HepG2 (cell line): ENCODE measurements around the gene SNCA. TPM values are rescaled to one million over a fixed set of nuclear protein-coding genes. Genes with fewer than 3 reads are reported as not detected.
A peak's percentile ranks its signal among the peaks of the same experiment; 100 is the strongest.

ENCODE experiments used
- HDAC1 ChIP-seq: sonication (generic); formaldehyde crosslinking; IDR thresholded peaks from 2 replicates; pipeline ENCODE4 v1.5.1; 2020; ENCODE audit warnings: mild to moderate bottlenecking, missing genetic modification reagents
- SALL1 ChIP-seq: sonication (generic); formaldehyde crosslinking; IDR thresholded peaks from 2 replicates; pipeline ENCODE4 v1.8.0; 2022; ENCODE audit warnings: mild to moderate bottlenecking, missing genetic modification reagents
- SMAD9 ChIP-seq: sonication (generic); formaldehyde crosslinking; IDR thresholded peaks from 2 replicates; pipeline ENCODE4 v1.5.1; 2020; ENCODE audit warnings: mild to moderate bottlenecking, missing genetic modification reagents
- SMARCC2 ChIP-seq: fragments of 450-650 bp; IDR thresholded peaks from 2 replicates; pipeline ENCODE4 v1.6.1; 2017; ENCODE audit warnings: antibody characterized with exemption, mild to moderate bottlenecking
- SOX13 ChIP-seq, 3 experiments: fragments of 450-650 bp in 1 of 3; sonication (generic) in 1 of 3; formaldehyde crosslinking in 1 of 3; IDR thresholded peaks in 2 of 3; conservative IDR thresholded peaks in 1 of 3; 2 replicates each; pipeline versions ENCODE4 v1.5.0 to v1.6.1; 2016 to 2020; ENCODE audit warnings: antibody characterized with exemption in 1 of 3, mild to moderate bottlenecking in 1 of 3, missing compliant biosample characterization in 1 of 3, missing genetic modification reagents in 1 of 3, moderate library complexity in 1 of 3
- SOX5 ChIP-seq: IDR thresholded peaks from 2 replicates; pipeline ENCODE4 v1.6.1; 2016; ENCODE audit warnings: borderline replicate concordance
- TCF7 ChIP-seq: sonication (generic); IDR thresholded peaks from 2 replicates; pipeline ENCODE4 v1.6.1; 2016; ENCODE audit warnings: antibody characterized with exemption, low read depth
- ZNF251 ChIP-seq: sonication (generic); formaldehyde crosslinking; IDR thresholded peaks from 2 replicates; pipeline ENCODE4 v1.9.0; 2021; ENCODE audit warnings: mild to moderate bottlenecking, missing genetic modification reagents
- polyA plus RNA-seq, 8 experiments: library from polyadenylated mRNA; depleted of rRNA in 3 of 8; stranded (reverse) in 7 of 8; unstranded in 1 of 8; fragments of >200 nt; fragmentation: Illumina TruSeq in 4 of 8; extraction: Trizol in 4 of 8; gene quantifications; 2 replicates each; pipeline versions ENCODE4 v1.2.1 to v1.2.3, GENCODE V29; 2011 to 2016; ENCODE audit warnings: low read depth in 4 of 8, missing spikeins in 1 of 8, mixed read lengths in 1 of 8; ENCODE audit not compliant: insufficient read depth in 1 of 8
- total RNA-seq, 5 experiments: library from RNA; depleted of rRNA; stranded (reverse); fragments of >200 nt; fragmentation: Illumina TruSeq; extraction: Trizol; gene quantifications; 2 replicates each; pipeline ENCODE4 v1.2.3, GENCODE V29; 2016; ENCODE audit warnings: low read depth in 1 of 5
- TF ChIP-seq, protein P1 (sequence below): sonication (generic); formaldehyde crosslinking; IDR thresholded peaks from 2 replicates; pipeline ENCODE4 v1.4.0; 2020; ENCODE audit warnings: mild to moderate bottlenecking, missing genetic modification reagents, borderline replicate concordance
- TF ChIP-seq, protein P2 (sequence below): sonication (generic); formaldehyde crosslinking; IDR thresholded peaks from 2 replicates; pipeline ENCODE4 v1.4.0; 2020; ENCODE audit warnings: missing genetic modification reagents
- TF ChIP-seq, protein P3 (sequence below): sonication (generic); formaldehyde crosslinking; IDR thresholded peaks from 2 replicates; pipeline ENCODE4 v1.5.1; 2020; ENCODE audit warnings: missing genetic modification reagents, mild to moderate bottlenecking, borderline replicate concordance
- TF ChIP-seq, protein P4 (sequence below): sonication (generic); formaldehyde crosslinking; IDR thresholded peaks from 2 replicates; pipeline ENCODE4 v1.5.0; 2020; ENCODE audit warnings: missing genetic modification reagents, mild to moderate bottlenecking, borderline replicate concordance
- TF ChIP-seq, protein P5 (sequence below): sonication (generic); formaldehyde crosslinking; IDR thresholded peaks from 2 replicates; pipeline ENCODE4 v1.4.0; 2020; ENCODE audit warnings: missing genetic modification reagents, borderline replicate concordance

The SNCA gene
- total and polyA plus RNA-seq, 2 of the 13 experiments (the other 11 are each of a cell fraction or from before 2014, with no cell fraction given), result not detected

DNA sequence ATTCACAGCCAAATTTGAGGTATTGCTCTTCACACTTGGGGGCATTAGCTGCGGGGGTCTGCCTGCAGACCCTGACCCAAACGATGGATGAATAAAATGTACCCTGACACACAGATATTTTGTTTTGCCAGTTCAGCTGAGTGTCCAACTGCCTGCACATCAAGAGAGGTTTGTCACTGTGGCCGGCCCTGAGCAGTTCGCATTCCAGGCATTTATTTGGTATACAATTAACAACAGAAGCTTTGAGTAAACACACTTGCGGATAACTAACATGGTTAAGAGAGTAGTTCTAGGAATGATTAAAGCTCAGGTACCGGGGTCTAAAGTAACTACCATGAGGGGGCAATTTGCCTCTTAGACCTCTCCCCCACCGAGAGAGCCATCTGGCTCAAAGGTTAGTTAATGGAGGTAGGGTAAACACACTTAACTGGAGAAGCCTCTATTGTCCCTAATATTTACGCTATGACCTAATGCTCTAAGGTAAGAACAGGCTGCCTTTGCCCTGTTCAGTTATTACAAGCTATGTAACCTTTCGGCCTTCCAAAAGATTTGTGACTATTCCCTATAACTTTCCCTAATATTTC, 162.0 kb downstream of the SNCA start (continued):
- TF ChIP-seq, protein P1, sequence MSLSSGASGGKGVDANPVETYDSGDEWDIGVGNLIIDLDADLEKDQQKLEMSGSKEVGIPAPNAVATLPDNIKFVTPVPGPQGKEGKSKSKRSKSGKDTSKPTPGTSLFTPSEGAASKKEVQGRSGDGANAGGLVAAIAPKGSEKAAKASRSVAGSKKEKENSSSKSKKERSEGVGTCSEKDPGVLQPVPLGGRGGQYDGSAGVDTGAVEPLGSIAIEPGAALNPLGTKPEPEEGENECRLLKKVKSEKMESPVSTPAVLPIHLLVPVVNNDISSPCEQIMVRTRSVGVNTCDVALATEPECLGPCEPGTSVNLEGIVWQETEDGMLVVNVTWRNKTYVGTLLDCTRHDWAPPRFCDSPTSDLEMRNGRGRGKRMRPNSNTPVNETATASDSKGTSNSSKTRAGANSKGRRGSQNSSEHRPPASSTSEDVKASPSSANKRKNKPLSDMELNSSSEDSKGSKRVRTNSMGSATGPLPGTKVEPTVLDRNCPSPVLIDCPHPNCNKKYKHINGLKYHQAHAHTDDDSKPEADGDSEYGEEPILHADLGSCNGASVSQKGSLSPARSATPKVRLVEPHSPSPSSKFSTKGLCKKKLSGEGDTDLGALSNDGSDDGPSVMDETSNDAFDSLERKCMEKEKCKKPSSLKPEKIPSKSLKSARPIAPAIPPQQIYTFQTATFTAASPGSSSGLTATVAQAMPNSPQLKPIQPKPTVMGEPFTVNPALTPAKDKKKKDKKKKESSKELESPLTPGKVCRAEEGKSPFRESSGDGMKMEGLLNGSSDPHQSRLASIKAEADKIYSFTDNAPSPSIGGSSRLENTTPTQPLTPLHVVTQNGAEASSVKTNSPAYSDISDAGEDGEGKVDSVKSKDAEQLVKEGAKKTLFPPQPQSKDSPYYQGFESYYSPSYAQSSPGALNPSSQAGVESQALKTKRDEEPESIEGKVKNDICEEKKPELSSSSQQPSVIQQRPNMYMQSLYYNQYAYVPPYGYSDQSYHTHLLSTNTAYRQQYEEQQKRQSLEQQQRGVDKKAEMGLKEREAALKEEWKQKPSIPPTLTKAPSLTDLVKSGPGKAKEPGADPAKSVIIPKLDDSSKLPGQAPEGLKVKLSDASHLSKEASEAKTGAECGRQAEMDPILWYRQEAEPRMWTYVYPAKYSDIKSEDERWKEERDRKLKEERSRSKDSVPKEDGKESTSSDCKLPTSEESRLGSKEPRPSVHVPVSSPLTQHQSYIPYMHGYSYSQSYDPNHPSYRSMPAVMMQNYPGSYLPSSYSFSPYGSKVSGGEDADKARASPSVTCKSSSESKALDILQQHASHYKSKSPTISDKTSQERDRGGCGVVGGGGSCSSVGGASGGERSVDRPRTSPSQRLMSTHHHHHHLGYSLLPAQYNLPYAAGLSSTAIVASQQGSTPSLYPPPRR (CRISPR knock-in tag), result no peak; the same call in 1 of the 2 replicates
- TF ChIP-seq SMAD9 (CRISPR knock-in tag) (no peak), TCF7 (0 out of 2 replicates have a peak, but pooled peaks have one; percentile 5), SOX5 (peak; percentile 79; the same call in 1 of the 2 replicates), SALL1 (CRISPR knock-in tag) (peak; percentile 26; the same call in 1 of the 2 replicates), ZNF251 (no peak), SMARCC2 (no peak), SOX13 (IDR thresholded peaks at IDR 0.05) (peak; percentile 49; the same call in 1 of the 2 replicates), SOX13 (CRISPR knock-in tag; conservative IDR thresholded peaks at IDR 0.05 in 1 of 2, IDR thresholded peaks at IDR 0.05 in 1 of 2) (peak in 1 of 2 experiments; percentile 81; a peak in 2 of 4 replicates), HDAC1 (CRISPR knock-in tag) (0 out of 2 replicates have a peak, but pooled peaks have one; percentile 13)
- TF ChIP-seq, protein P2, sequence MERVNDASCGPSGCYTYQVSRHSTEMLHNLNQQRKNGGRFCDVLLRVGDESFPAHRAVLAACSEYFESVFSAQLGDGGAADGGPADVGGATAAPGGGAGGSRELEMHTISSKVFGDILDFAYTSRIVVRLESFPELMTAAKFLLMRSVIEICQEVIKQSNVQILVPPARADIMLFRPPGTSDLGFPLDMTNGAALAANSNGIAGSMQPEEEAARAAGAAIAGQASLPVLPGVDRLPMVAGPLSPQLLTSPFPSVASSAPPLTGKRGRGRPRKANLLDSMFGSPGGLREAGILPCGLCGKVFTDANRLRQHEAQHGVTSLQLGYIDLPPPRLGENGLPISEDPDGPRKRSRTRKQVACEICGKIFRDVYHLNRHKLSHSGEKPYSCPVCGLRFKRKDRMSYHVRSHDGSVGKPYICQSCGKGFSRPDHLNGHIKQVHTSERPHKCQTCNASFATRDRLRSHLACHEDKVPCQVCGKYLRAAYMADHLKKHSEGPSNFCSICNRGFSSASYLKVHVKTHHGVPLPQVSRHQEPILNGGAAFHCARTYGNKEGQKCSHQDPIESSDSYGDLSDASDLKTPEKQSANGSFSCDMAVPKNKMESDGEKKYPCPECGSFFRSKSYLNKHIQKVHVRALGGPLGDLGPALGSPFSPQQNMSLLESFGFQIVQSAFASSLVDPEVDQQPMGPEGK (CRISPR knock-in tag), result peak; percentile 90
- TF ChIP-seq, protein P3, sequence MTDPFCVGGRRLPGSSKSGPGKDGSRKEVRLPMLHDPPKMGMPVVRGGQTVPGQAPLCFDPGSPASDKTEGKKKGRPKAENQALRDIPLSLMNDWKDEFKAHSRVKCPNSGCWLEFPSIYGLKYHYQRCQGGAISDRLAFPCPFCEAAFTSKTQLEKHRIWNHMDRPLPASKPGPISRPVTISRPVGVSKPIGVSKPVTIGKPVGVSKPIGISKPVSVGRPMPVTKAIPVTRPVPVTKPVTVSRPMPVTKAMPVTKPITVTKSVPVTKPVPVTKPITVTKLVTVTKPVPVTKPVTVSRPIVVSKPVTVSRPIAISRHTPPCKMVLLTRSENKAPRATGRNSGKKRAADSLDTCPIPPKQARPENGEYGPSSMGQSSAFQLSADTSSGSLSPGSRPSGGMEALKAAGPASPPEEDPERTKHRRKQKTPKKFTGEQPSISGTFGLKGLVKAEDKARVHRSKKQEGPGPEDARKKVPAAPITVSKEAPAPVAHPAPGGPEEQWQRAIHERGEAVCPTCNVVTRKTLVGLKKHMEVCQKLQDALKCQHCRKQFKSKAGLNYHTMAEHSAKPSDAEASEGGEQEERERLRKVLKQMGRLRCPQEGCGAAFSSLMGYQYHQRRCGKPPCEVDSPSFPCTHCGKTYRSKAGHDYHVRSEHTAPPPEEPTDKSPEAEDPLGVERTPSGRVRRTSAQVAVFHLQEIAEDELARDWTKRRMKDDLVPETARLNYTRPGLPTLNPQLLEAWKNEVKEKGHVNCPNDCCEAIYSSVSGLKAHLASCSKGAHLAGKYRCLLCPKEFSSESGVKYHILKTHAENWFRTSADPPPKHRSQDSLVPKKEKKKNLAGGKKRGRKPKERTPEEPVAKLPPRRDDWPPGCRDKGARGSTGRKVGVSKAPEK, result no peak
- TF ChIP-seq, protein P4, sequence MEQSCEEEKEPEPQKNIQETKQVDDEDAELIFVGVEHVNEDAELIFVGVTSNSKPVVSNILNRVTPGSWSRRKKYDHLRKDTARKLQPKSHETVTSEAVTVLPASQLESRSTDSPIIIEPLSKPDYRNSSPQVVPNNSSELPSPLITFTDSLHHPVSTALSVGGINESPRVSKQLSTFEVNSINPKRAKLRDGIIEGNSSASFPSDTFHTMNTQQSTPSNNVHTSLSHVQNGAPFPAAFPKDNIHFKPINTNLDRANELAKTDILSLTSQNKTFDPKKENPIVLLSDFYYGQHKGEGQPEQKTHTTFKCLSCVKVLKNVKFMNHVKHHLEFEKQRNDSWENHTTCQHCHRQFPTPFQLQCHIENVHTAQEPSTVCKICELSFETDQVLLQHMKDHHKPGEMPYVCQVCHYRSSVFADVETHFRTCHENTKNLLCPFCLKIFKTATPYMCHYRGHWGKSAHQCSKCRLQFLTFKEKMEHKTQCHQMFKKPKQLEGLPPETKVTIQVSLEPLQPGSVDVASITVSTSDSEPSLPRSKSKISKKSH (CRISPR knock-in tag), result no peak
- TF ChIP-seq, protein P5, sequence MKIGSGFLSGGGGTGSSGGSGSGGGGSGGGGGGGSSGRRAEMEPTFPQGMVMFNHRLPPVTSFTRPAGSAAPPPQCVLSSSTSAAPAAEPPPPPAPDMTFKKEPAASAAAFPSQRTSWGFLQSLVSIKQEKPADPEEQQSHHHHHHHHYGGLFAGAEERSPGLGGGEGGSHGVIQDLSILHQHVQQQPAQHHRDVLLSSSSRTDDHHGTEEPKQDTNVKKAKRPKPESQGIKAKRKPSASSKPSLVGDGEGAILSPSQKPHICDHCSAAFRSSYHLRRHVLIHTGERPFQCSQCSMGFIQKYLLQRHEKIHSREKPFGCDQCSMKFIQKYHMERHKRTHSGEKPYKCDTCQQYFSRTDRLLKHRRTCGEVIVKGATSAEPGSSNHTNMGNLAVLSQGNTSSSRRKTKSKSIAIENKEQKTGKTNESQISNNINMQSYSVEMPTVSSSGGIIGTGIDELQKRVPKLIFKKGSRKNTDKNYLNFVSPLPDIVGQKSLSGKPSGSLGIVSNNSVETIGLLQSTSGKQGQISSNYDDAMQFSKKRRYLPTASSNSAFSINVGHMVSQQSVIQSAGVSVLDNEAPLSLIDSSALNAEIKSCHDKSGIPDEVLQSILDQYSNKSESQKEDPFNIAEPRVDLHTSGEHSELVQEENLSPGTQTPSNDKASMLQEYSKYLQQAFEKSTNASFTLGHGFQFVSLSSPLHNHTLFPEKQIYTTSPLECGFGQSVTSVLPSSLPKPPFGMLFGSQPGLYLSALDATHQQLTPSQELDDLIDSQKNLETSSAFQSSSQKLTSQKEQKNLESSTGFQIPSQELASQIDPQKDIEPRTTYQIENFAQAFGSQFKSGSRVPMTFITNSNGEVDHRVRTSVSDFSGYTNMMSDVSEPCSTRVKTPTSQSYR, result 0 out of 2 replicates have a peak, but pooled peaks have one; percentile 24
